Measurements from ENCODE around the gene NEURL1.
"Not testable (repeated sequence)": the region's sequence is repeated elsewhere in the genome, so short reads cannot be mapped to it uniquely, and the experiment has no call there.

NEURL1 gene

DNA sequence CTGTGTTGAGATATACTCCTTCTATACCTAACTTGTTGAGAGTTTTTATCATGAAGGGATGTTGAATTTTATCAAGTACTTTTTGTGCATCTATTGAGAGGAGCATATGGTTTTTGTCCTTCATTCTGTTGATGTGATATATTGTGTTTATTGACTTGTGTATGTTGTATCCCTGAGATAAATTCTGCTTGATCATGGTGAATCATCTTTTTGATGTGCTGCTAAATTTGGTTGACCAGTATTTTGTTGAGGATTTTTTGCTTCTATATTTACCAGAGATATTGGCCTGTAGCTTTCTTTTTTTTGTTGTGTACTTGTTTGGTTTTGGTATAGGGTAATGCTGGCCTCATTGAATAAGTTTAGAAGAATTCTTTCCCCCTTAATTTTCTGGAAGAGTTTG lies 32.4 kb downstream of the NEURL1 start:
- H3K27me3 ChIP-seq (ENCODE audit: control insufficient read depth in 1 of 2, insufficient read depth in 1 of 2, low read length in 2 of 2) = peaks cover 3 to 24% of the 10 kb centered on the region in 2 experiments
- no peak overlapping the region for H2AFZ ChIP-seq (ENCODE audit: low read depth, low read length)
- H3K14ac ChIP-seq (ENCODE audit: low read length in 2 of 2) = no peak overlapping the region
- H2BK12ac ChIP-seq (ENCODE audit: low read length in 2 of 2) = no peak overlapping the region
- no peak overlapping the region for H3K4me2 ChIP-seq (ENCODE audit: low read length, poor library complexity, severe bottlenecking)
- no peak overlapping the region for H3K27ac ChIP-seq (ENCODE audit: low read length, poor library complexity, severe bottlenecking)
- no peak overlapping the region for H3K9ac ChIP-seq (ENCODE audit: low read length)
- H3K23ac ChIP-seq (ENCODE audit: low read length in 2 of 2) = no peak overlapping the region
- H2BK5ac ChIP-seq (ENCODE audit: low read depth, low read length, poor library complexity, severe bottlenecking) = no peak overlapping the region
- no peaks in the 10 kb centered on the region for H3K79me1 ChIP-seq (replicated peaks; ENCODE audit: low read length, poor library complexity, severe bottlenecking)
- no peak overlapping the region for H2AK5ac ChIP-seq (ENCODE audit: low read length, severe bottlenecking)
- DNase-seq = no peak
- no peak overlapping the region for H3K4ac ChIP-seq (ENCODE audit: low read depth in 1 of 2, low read length in 2 of 2)
- H3K4me1 ChIP-seq (ENCODE audit: control insufficient read depth, insufficient read depth, low read depth, low read length) = no peaks in the 10 kb centered on the region
- H3K36me3 ChIP-seq (ENCODE audit: control insufficient read depth in 1 of 2, insufficient read depth in 2 of 2, low read depth in 1 of 2, low read length in 2 of 2) = no peaks in the 10 kb centered on the region
- no peak overlapping the region for H3K18ac ChIP-seq (ENCODE audit: low read depth in 1 of 2, low read length in 2 of 2)
- no peak overlapping the region for H4K91ac ChIP-seq (ENCODE audit: low read length)
- no peak overlapping the region for H2BK15ac ChIP-seq (ENCODE audit: low read depth, poor library complexity, severe bottlenecking)
- no peak overlapping the region for H3K4me3 ChIP-seq (ENCODE audit: insufficient read depth in 1 of 2, low read depth in 1 of 2, low read length in 2 of 2)
- no peak overlapping the region for H2BK120ac ChIP-seq (ENCODE audit: low read depth, low read length)
- no peak overlapping the region for H4K8ac ChIP-seq (ENCODE audit: low read length)
- peaks cover 15% of the 10 kb centered on the region for H3K9me3 ChIP-seq (ENCODE audit: control insufficient read depth, low read length)

GRCh38 chr10:103527476-103527875 lies 34.0 kb downstream of the NEURL1 start:
- not testable (repeated sequence) for H2AFZ ChIP-seq (ENCODE audit: low read depth, low read length); H3K4ac ChIP-seq (ENCODE audit: low read depth in 1 of 2, low read length in 2 of 2); H2BK15ac ChIP-seq (ENCODE audit: low read depth, poor library complexity, severe bottlenecking); H3K9ac ChIP-seq (ENCODE audit: low read length); H2BK12ac ChIP-seq (ENCODE audit: low read length in 2 of 2); H2AK5ac ChIP-seq (ENCODE audit: low read length, severe bottlenecking); H3K4me2 ChIP-seq (ENCODE audit: low read length, poor library complexity, severe bottlenecking); H4K91ac ChIP-seq (ENCODE audit: low read length); H3K79me1 ChIP-seq (replicated peaks; ENCODE audit: low read length, poor library complexity, severe bottlenecking); H2BK120ac ChIP-seq (ENCODE audit: low read depth, low read length); H3K36me3 ChIP-seq (ENCODE audit: control insufficient read depth in 1 of 2, insufficient read depth in 2 of 2, low read depth in 1 of 2, low read length in 2 of 2); H3K18ac ChIP-seq (ENCODE audit: low read depth in 1 of 2, low read length in 2 of 2); H4K8ac ChIP-seq (ENCODE audit: low read length); H3K4me3 ChIP-seq (ENCODE audit: insufficient read depth in 1 of 2, low read depth in 1 of 2, low read length in 2 of 2); H3K14ac ChIP-seq (ENCODE audit: low read length in 2 of 2); H3K4me1 ChIP-seq (ENCODE audit: control insufficient read depth, insufficient read depth, low read depth, low read length); H3K23ac ChIP-seq (ENCODE audit: low read length in 2 of 2); H3K27ac ChIP-seq (ENCODE audit: low read length, poor library complexity, severe bottlenecking); H2BK5ac ChIP-seq (ENCODE audit: low read depth, low read length, poor library complexity, severe bottlenecking)
- WGBS = 27% methylated on average over 2 of the region's 2 CpGs
- DNase-seq = peak; percentile 24
- Histone ChIP-seq H3K9me3 (ENCODE audit: control insufficient read depth, low read length) (peaks cover 15% of the 10 kb centered on the region), H3K27me3 (ENCODE audit: control insufficient read depth in 1 of 2, insufficient read depth in 1 of 2, low read length in 2 of 2) (peaks cover 3 to 29% of the 10 kb centered on the region in 2 experiments)

- H3K79me1 ChIP-seq (replicated peaks; ENCODE audit: low read length, poor library complexity, severe bottlenecking) = no peaks in the 10 kb centered on the region
- H4K8ac ChIP-seq (ENCODE audit: low read length) = no peak overlapping the region
- H3K4ac ChIP-seq (ENCODE audit: low read depth in 1 of 2, low read length in 2 of 2) = no peak overlapping the region
- H2BK120ac ChIP-seq (ENCODE audit: low read depth, low read length) = no peak overlapping the region
- H3K9ac ChIP-seq (ENCODE audit: low read length) = no peak overlapping the region
- H2AFZ ChIP-seq (ENCODE audit: low read depth, low read length) = no peak overlapping the region
- peaks cover under 1 to 22% of the 10 kb centered on the region in 2 experiments for H3K27me3 ChIP-seq (ENCODE audit: control insufficient read depth in 1 of 2, insufficient read depth in 1 of 2, low read length in 2 of 2)
- no peak overlapping the region for H2BK12ac ChIP-seq (ENCODE audit: low read length in 2 of 2)
- no peak overlapping the region for H3K14ac ChIP-seq (ENCODE audit: low read length in 2 of 2)
- H3K36me3 ChIP-seq (ENCODE audit: control insufficient read depth in 1 of 2, insufficient read depth in 2 of 2, low read depth in 1 of 2, low read length in 2 of 2) = no peaks in the 10 kb centered on the region
- H2BK5ac ChIP-seq (ENCODE audit: low read depth, low read length, poor library complexity, severe bottlenecking) = no peak overlapping the region
- H3K4me2 ChIP-seq (ENCODE audit: low read length, poor library complexity, severe bottlenecking) = no peak overlapping the region
- peaks cover 15% of the 10 kb centered on the region for H3K9me3 ChIP-seq (ENCODE audit: control insufficient read depth, low read length)
- H2AK5ac ChIP-seq (ENCODE audit: low read length, severe bottlenecking) = no peak overlapping the region
- H3K27ac ChIP-seq (ENCODE audit: low read length, poor library complexity, severe bottlenecking) = no peak overlapping the region
- H3K4me1 ChIP-seq (ENCODE audit: control insufficient read depth, insufficient read depth, low read depth, low read length) = no peaks in the 10 kb centered on the region
- no peak overlapping the region for H3K18ac ChIP-seq (ENCODE audit: low read depth in 1 of 2, low read length in 2 of 2)
- H2BK15ac ChIP-seq (ENCODE audit: low read depth, poor library complexity, severe bottlenecking) = no peak overlapping the region
- no peak overlapping the region for H3K4me3 ChIP-seq (ENCODE audit: insufficient read depth in 1 of 2, low read depth in 1 of 2, low read length in 2 of 2)
- no peak overlapping the region for H4K91ac ChIP-seq (ENCODE audit: low read length)
- H3K23ac ChIP-seq (ENCODE audit: low read length in 2 of 2) = no peak overlapping the region
- no peak for DNase-seq
These were observed 35.0 kb downstream of the NEURL1 start for GRCh38 chr10:103528549-103528948.

DNA sequence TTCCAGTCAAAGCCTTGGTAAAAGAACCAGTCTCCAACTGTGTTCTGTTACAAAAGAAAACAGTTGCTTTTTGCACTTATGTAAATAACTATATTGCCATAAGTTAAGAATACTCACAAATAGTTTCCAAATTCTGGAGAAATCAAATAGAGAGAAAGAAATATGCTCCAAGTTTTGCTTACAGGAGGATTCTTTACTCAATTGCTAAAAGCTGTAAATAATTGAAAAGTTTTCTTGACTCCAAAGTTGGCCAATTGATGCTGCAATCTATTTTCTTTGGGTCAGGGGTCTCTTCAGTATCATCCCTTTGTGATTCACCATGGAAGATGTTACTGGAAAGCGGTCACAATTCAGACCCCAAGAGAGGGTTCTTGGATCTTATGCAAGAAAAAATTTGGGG lies 36.0 kb downstream of the NEURL1 start:
- Histone ChIP-seq H3K36me3 (ENCODE audit: control insufficient read depth in 1 of 2, insufficient read depth in 2 of 2, low read depth in 1 of 2, low read length in 2 of 2) (no peaks in the 10 kb centered on the region), H3K27me3 (ENCODE audit: control insufficient read depth in 1 of 2, insufficient read depth in 1 of 2, low read length in 2 of 2) (peaks cover 4 to 21% of the 10 kb centered on the region in 2 experiments), H2BK12ac (ENCODE audit: low read length in 2 of 2) (no peak overlapping the region), H3K4me2 (ENCODE audit: low read length, poor library complexity, severe bottlenecking) (no peak overlapping the region), H4K91ac (ENCODE audit: low read length) (no peak overlapping the region), H3K4me3 (ENCODE audit: insufficient read depth in 1 of 2, low read depth in 1 of 2, low read length in 2 of 2) (no peak overlapping the region), H3K14ac (ENCODE audit: low read length in 2 of 2) (no peak overlapping the region), H3K4me1 (ENCODE audit: control insufficient read depth, insufficient read depth, low read depth, low read length) (no peaks in the 10 kb centered on the region), H2BK5ac (ENCODE audit: low read depth, low read length, poor library complexity, severe bottlenecking) (no peak overlapping the region), H4K8ac (ENCODE audit: low read length) (no peak overlapping the region), H3K4ac (ENCODE audit: low read depth in 1 of 2, low read length in 2 of 2) (no peak overlapping the region), H2BK120ac (ENCODE audit: low read depth, low read length) (no peak overlapping the region), H2AK5ac (ENCODE audit: low read length, severe bottlenecking) (no peak overlapping the region), H2AFZ (ENCODE audit: low read depth, low read length) (no peak overlapping the region), H2BK15ac (ENCODE audit: low read depth, poor library complexity, severe bottlenecking) (no peak overlapping the region), H3K27ac (ENCODE audit: low read length, poor library complexity, severe bottlenecking) (no peak overlapping the region), H3K9ac (ENCODE audit: low read length) (no peak overlapping the region), H3K18ac (ENCODE audit: low read depth in 1 of 2, low read length in 2 of 2) (no peak overlapping the region), H3K9me3 (ENCODE audit: control insufficient read depth, low read length) (peaks cover 15% of the 10 kb centered on the region), H3K79me1 (replicated peaks; ENCODE audit: low read length, poor library complexity, severe bottlenecking) (no peaks in the 10 kb centered on the region), H3K23ac (ENCODE audit: low read length in 2 of 2) (no peak overlapping the region)
- no peak for DNase-seq
- WGBS = 97% methylated on average over 1 of the region's 1 CpG
